Ovary (tissue), 3 donors: ENCODE measurements around the gene CEP128.

ENCODE experiments used
- EP300 ChIP-seq: sonication (generic); formaldehyde crosslinking; IDR thresholded peaks from one replicate; pipeline ENCODE4 v1.6.1; 2017; ENCODE audit warnings: antibody characterized with exemption
- POLR2A ChIP-seq: fragments of 450-650 bp; IDR thresholded peaks from one replicate; pipeline ENCODE4 v1.6.1; 2017; ENCODE audit warnings: antibody characterized with exemption, mild to moderate bottlenecking, moderate library complexity
- TF ChIP-seq, protein P1 (sequence below), 3 donors: fragments of 450-650 bp in 2 of 3; fragments of 200-600 bp in 1 of 3; IDR thresholded peaks; one replicate each; pipeline versions ENCODE4 v1.5.1 to v1.8.0; 2016 to 2022; ENCODE audit warnings: antibody characterized with exemption in 3 of 3, mild to moderate bottlenecking in 1 of 3
- donor health status: DM: no; HTN: no; CAD: no.

DNA sequence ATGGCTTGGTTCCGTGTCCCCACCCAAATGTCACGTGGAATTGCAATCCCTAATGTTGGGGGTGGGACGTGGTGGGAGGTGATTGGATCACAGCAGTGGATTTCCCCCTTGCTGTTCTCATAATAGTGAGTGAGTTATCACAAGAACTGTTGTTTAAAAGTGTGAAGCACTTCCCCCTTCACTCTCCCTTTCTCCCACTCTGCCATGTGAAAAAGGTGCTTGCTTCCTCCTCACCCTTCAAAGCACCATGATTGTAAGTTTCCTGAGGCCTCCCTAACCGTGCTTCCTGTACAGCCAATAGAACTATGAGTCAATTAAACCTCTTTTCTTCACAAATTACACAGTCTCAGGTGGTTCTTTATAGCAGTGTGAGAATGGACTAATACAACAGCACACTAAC, 5.3 kb upstream of the CEP128 start:
- TF ChIP-seq, protein P1, sequence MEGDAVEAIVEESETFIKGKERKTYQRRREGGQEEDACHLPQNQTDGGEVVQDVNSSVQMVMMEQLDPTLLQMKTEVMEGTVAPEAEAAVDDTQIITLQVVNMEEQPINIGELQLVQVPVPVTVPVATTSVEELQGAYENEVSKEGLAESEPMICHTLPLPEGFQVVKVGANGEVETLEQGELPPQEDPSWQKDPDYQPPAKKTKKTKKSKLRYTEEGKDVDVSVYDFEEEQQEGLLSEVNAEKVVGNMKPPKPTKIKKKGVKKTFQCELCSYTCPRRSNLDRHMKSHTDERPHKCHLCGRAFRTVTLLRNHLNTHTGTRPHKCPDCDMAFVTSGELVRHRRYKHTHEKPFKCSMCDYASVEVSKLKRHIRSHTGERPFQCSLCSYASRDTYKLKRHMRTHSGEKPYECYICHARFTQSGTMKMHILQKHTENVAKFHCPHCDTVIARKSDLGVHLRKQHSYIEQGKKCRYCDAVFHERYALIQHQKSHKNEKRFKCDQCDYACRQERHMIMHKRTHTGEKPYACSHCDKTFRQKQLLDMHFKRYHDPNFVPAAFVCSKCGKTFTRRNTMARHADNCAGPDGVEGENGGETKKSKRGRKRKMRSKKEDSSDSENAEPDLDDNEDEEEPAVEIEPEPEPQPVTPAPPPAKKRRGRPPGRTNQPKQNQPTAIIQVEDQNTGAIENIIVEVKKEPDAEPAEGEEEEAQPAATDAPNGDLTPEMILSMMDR (IDR thresholded peaks at IDR 0.05): no peak
- no peak for TF ChIP-seq POLR2A
- TF ChIP-seq EP300: no peak
